ENCODE results near the gene HUS1B. TPM values are rescaled to one million over a fixed set of nuclear protein-coding genes. Genes with fewer than 3 reads are reported as not detected.

HUS1B gene
- total RNA-seq, 2 experiments from 2014 or later: 2.2 to 3.1 TPM

- no peak for DNase-seq
- Histone ChIP-seq H3K27ac (ENCODE audit: low read depth in 1 of 2, low read length in 2 of 2) (no peak overlapping the region), H3K36me3 (ENCODE audit: insufficient read depth, low read length) (no peaks in the 10 kb centered on the region), H3K9me3 (ENCODE audit: control insufficient read depth in 1 of 2, insufficient read depth in 1 of 2, low read length in 2 of 2) (no peaks in the 10 kb centered on the region), H3K4me1 (ENCODE audit: insufficient read depth, low read length) (no peaks in the 10 kb centered on the region), H3K4me3 (ENCODE audit: low read length) (no peak overlapping the region), H3K27me3 (ENCODE audit: control insufficient read depth in 1 of 2, insufficient read depth in 2 of 2, low read length in 2 of 2) (no peaks in the 10 kb centered on the region)
- Mint-ChIP-seq H3K4me3 (no peak overlapping the region), H3K36me3 (ENCODE audit: low read depth) (no peaks in the 10 kb centered on the region), H3K27me3 (peaks cover 6% of the 10 kb centered on the region), H3K27ac (no peak overlapping the region), H3K9me3 (no peaks in the 10 kb centered on the region), H3K4me1 (ENCODE audit: low read depth) (no peaks in the 10 kb centered on the region)
- intact Hi-C loops (cut with DNase I, micrococcal nuclease): loop anchor here in 1 of 2 experiments (10.0 kb wide), 1 partner anchor 299 kb away; no protein-coding TSS in a partner anchor
- no peak for ATAC-seq (ENCODE audit: poor library complexity)
- TF ChIP-seq CTCF (IDR thresholded peaks at IDR 0.05): no peak
- POLR2A ChIA-PET: no interaction called here
- CTCF ChIA-PET: no interaction called here
Observed at GRCh38 chr6:704046-704445, 47.1 kb upstream of the HUS1B start.

- intact Hi-C loops (cut with DNase I, micrococcal nuclease): loop anchor here in 1 of 2 experiments (10.0 kb wide), 1 partner anchor 299 kb away; no protein-coding TSS in a partner anchor
- Histone ChIP-seq H3K27me3 (ENCODE audit: control insufficient read depth in 1 of 2, insufficient read depth in 2 of 2, low read length in 2 of 2) (no peaks in the 10 kb centered on the region), H3K4me3 (ENCODE audit: low read length) (no peak overlapping the region), H3K9me3 (ENCODE audit: control insufficient read depth in 1 of 2, insufficient read depth in 1 of 2, low read length in 2 of 2) (no peaks in the 10 kb centered on the region), H3K36me3 (ENCODE audit: insufficient read depth, low read length) (no peaks in the 10 kb centered on the region), H3K4me1 (ENCODE audit: insufficient read depth, low read length) (no peaks in the 10 kb centered on the region), H3K27ac (ENCODE audit: low read depth in 1 of 2, low read length in 2 of 2) (no peak overlapping the region)
- H3K4me3 Mint-ChIP-seq: no peak overlapping the region
- CTCF ChIA-PET: no interaction called here
- no peak for TF ChIP-seq CTCF (IDR thresholded peaks at IDR 0.05)
- no peaks in the 10 kb centered on the region for H3K9me3 Mint-ChIP-seq
- H3K27ac Mint-ChIP-seq: no peak overlapping the region
- H3K27me3 Mint-ChIP-seq: peaks cover 6% of the 10 kb centered on the region
- no peaks in the 10 kb centered on the region for H3K36me3 Mint-ChIP-seq (ENCODE audit: low read depth)
- POLR2A ChIA-PET: interaction anchor here (1.0 kb wide), 1 partner anchor 10 kb away, joined by 4 read pairs; the partner anchor contains the start of gene EXOC2
- no peaks in the 10 kb centered on the region for H3K4me1 Mint-ChIP-seq (ENCODE audit: low read depth)
- ATAC-seq (ENCODE audit: poor library complexity) (no peak), DNase-seq (no peak)
Observed at GRCh38 chr6:703552-703951, 46.7 kb upstream of the HUS1B start.

GRCh38 chr6:701700-702479 lies 45.0 kb upstream of the HUS1B start:
- Mint-ChIP-seq H3K4me3 (no peak overlapping the region), H3K9me3 (no peaks in the 10 kb centered on the region), H3K36me3 (ENCODE audit: low read depth) (no peaks in the 10 kb centered on the region), H3K27me3 (peaks cover 3% of the 10 kb centered on the region), H3K27ac (no peak overlapping the region), H3K4me1 (ENCODE audit: low read depth) (no peaks in the 10 kb centered on the region)
- POLR2A ChIA-PET: interaction anchor here (0.6 to 1.8 kb wide), 2 partner anchors 10 to 408 kb away, joined by 3 to 4 read pairs; no protein-coding TSS in a partner anchor
- Histone ChIP-seq H3K36me3 (ENCODE audit: insufficient read depth, low read length) (no peaks in the 10 kb centered on the region), H3K27me3 (ENCODE audit: control insufficient read depth in 1 of 2, insufficient read depth in 2 of 2, low read length in 2 of 2) (no peaks in the 10 kb centered on the region), H3K4me1 (ENCODE audit: insufficient read depth, low read length) (no peaks in the 10 kb centered on the region), H3K9me3 (ENCODE audit: control insufficient read depth in 1 of 2, insufficient read depth in 1 of 2, low read length in 2 of 2) (no peaks in the 10 kb centered on the region), H3K4me3 (ENCODE audit: low read length) (no peak overlapping the region), H3K27ac (ENCODE audit: low read depth in 1 of 2, low read length in 2 of 2) (no peak overlapping the region)
- ATAC-seq (ENCODE audit: poor library complexity) (no peak), DNase-seq (no peak)
- CTCF ChIA-PET: interaction anchor here (1.7 kb wide), 1 partner anchor 20 kb away, joined by 6 read pairs; no protein-coding TSS in a partner anchor
- intact Hi-C loops (cut with DNase I, micrococcal nuclease): loop anchor here in 1 of 2 experiments (10.0 kb wide), 1 partner anchor 297 kb away; no protein-coding TSS in a partner anchor
- no peak for TF ChIP-seq CTCF (IDR thresholded peaks at IDR 0.05)

Measured in CD4-positive, alpha-beta T cell (primary cell).